SH-SY5Y (cell line): ENCODE data around the gene SULT1B1.

Experiments used
- GATA2 ChIP-seq: IDR thresholded peaks from 2 replicates; pipeline ENCODE4 v1.6.1; 2011; ENCODE audit warnings: mild to moderate bottlenecking, low read depth, low read length
- GATA3 ChIP-seq: IDR thresholded peaks from 2 replicates; pipeline ENCODE4 v1.6.1; 2011; ENCODE audit warnings: low read depth, mild to moderate bottlenecking, low read length, moderate library complexity

DNA sequence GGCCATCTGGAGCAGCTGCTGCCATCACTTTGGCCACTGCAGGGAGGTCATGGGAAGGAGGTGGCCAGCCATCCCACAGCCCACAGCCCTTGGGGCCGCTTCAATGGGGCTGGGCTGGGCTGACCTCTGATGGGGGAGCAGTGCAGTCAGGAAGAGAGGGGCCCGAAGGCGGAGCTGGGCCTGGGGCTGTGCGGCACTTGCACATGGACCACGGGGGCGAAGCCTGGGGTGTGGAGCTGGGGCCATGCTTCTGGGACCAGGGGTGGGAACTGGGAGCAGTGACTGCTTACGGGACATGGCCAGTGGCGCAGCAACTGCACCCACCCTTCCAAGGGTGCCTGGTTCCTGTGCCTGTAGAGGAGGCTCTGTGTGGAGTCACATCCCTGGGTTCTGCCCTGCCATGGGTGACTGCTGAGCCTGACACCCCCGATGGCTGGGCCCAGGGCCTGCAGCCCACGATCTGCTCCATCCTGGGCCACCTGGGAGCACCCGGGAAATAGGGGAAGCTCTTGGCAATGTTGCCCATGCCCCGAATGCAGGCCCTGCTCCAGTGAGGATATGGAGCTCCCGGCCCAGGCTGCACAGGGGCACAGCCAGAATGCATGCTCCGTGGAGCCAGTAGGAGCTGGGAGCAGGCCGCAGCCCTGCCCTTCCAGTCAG lies 22.4 kb upstream of the SULT1B1 start:
- TF ChIP-seq GATA2 (no peak), GATA3 (no peak)
